GM12801 (cell line): ENCODE results near the gene COPB2.

Experiments
- CTCF ChIP-seq: IDR thresholded peaks from one replicate; pipeline ENCODE4 v1.5.1; 2011; ENCODE audit warnings: control low read depth; ENCODE audit not compliant: insufficient read length; ENCODE audit errors: extremely low read depth

COPB2 gene

GRCh38 chr3:139317215-139317614, 72.2 kb downstream of the COPB2 start:
- no peak for TF ChIP-seq CTCF

DNA sequence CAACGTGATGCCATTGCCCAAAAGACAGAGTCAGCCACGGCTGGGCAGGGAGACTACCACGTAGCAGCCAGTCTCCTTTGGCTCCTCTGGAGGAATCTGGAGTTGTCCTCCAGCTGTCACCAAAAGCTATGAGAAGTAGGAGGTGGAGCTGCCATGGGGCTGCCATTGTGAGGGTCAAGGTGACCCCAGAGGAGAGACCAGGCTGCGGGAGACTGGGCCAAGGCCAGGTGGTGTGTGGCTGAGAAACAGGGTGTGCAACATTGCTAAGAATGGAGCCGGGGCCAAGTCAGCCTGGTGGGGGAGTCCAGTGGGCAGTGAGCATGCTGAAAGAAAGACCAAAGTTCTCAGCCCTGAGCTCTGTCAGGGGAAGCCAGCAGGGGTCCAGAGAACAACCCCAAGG, 75.5 kb downstream of the COPB2 start:
- TF ChIP-seq CTCF = no peak

DNA sequence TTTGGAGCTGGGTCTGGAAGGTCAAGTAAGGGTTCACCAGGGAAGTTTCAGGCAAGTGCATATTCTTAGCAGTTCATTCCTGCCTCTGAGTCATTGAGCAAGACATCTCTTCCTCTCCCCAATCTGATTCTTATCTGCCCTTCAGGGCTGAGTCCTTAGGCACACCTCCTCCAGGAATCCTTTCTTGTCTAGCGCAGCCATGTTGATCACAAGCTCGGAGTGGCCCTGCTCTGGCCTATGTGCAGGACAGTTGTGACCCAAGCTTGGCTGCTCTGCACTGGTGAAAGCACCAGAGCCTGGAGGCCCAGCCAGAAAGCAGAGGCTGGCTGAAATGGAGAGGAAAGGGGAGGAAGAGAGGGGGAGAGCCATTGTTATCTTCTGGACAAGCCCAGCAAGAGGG, 76.5 kb downstream of the COPB2 start:
- TF ChIP-seq CTCF = no peak

DNA sequence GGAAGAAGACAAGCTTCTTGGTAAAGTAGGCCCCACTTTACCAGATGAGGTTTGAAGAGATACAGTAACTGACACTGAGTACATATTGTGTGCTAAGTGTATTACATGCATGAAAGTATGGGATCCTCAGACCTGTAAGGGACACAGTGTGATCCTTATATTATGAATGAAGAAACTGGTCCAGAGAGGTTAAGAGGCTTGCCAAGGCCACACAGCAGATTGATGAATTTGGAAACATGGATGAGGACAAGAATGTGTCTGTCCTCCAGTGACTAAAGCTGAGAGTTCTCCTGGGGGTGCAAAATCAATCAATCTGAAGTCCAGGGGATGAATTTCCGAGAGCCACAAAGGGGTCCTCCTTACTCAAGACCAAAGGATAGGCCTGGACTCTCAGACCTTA, 77.0 kb downstream of the COPB2 start:
- TF ChIP-seq CTCF = no peak

DNA sequence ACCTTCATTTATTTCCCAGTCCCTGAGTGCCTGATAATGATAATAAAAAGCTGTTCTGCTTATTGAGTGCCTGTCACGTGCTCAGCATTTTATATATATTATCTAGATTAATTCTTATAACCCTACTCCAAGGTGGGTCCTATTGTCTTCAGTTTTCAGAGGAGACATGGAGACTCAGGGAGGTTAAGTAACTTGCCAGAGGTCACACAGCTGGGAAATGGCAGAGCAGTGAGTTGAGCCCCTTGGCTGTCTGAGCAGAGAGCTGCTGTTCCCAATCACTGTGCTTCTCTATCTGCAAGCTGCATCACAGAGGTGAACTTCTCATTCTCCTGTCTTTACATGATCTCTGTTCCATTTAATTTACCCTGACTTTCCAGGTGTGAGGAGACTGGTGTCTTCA, 77.9 kb downstream of the COPB2 start:
- TF ChIP-seq CTCF = no peak

- no peak for TF ChIP-seq CTCF
Observed at GRCh38 chr3:139310474-139310933, 78.9 kb downstream of the COPB2 start.

DNA sequence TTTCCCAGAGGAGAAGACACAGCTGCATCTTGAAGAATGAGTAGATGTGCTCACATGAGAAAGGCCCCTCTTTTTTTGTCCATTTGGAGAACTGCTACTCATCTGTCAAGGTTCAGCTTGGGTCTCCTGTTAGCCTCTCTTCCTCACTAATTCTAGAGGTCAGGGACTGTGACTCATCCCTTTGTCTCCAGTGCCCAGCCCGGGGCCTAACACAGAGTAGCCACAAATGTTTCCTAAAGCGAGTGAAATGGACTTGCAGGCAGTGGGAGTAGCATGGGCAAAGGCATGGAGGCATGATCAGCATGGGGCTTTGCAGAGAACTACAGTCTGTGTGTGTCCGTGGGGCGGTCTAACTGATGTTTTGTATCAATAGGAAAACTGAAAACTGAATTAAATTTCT, 79.6 kb downstream of the COPB2 start:
- TF ChIP-seq CTCF = no peak
